Sigmoid colon (tissue), 7 donors: ENCODE data around the gene TF. TPM values are rescaled to one million over a fixed set of nuclear protein-coding genes. Genes with fewer than 3 reads are reported as not detected.

ENCODE experiments used
- DNase-seq: peaks from one replicate; pipeline ENCODE4 v3.0.0-alpha.2; 2019
- H3K27ac ChIP-seq, 4 donors: fragments of 200-600 bp; sonication (generic); one replicate each; pipeline ENCODE4 v1.5.1; 2016 to 2019; ENCODE audit warnings: mild to moderate bottlenecking in 1 of 4
- H3K27me3 ChIP-seq, 3 donors: fragments of 200-600 bp; sonication (generic); one replicate each; pipeline ENCODE4 v1.5.1; 2019; ENCODE audit warnings: mild to moderate bottlenecking in 1 of 3
- H3K36me3 ChIP-seq, 4 donors: fragments of 200-600 bp; sonication (generic); one replicate each; pipeline ENCODE4 v1.5.1; 2016 to 2019
- H3K4me1 ChIP-seq, 4 donors: fragments of 200-600 bp; sonication (generic); one replicate each; pipeline ENCODE4 v1.5.1; 2017 to 2019
- H3K4me3 ChIP-seq, 4 donors: fragments of 200-600 bp; sonication (generic); one replicate each; pipeline ENCODE4 v1.5.1; 2017 to 2019; ENCODE audit warnings: mild to moderate bottlenecking in 2 of 4, moderate library complexity in 1 of 4
- H3K9me3 ChIP-seq, 4 donors: fragments of 200-600 bp in 3 of 4; sonication (generic) in 3 of 4; one replicate each; pipeline versions ENCODE4 v1.5.1 to v1.6.1; 2013 to 2019
- EP300 ChIP-seq, 4 donors: sonication (generic); formaldehyde crosslinking; IDR thresholded peaks; one replicate each; pipeline ENCODE4 v1.6.1; 2017; ENCODE audit warnings: antibody characterized with exemption in 4 of 4
- POLR2A ChIP-seq, 2 donors: fragments of 450-650 bp; IDR thresholded peaks; one replicate each; pipeline ENCODE4 v1.6.1; 2016; ENCODE audit warnings: antibody characterized with exemption in 2 of 2, mild to moderate bottlenecking in 2 of 2, moderate library complexity in 2 of 2
- POLR2AphosphoS5 ChIP-seq, 4 donors: sonication (generic); formaldehyde crosslinking; IDR thresholded peaks; one replicate each; pipeline ENCODE4 v1.6.1; 2017; ENCODE audit warnings: antibody characterized with exemption in 4 of 4
- WGBS, 2 donors: extraction: QIAGEN DNeasy Blood & Tissue Kit; methylation state at CpG; one replicate each; pipeline ENCODE4 v1.1.7; 2013; 5-methylcytosine and 5-hydroxymethylcytosine counted together
- intact Hi-C: fragments of 100-400 bp; cut with DNase I; formaldehyde crosslinking; loops from one replicate; pipeline ENCODE4 v1.15.1; 2023
- polyA plus RNA-seq, 3 donors: library from polyadenylated mRNA; stranded (reverse); fragments of 200-250 nt; gene quantifications; one replicate each; pipeline ENCODE4 v1.2.3, GENCODE V29; 2013
- total RNA-seq, 4 donors: library from RNA; depleted of rRNA; stranded (reverse); fragments of >200 nt; gene quantifications; one replicate each; pipeline ENCODE4 v1.1.0, GENCODE V29; 2016
- TF ChIP-seq, protein P1 (sequence below), 4 experiments: fragments of 450-650 bp in 3 of 4; fragments of 200-600 bp in 1 of 4; IDR thresholded peaks; one replicate each; pipeline ENCODE4 v1.5.1; 2016 to 2019; ENCODE audit warnings: antibody characterized with exemption in 4 of 4, mild to moderate bottlenecking in 3 of 4, moderate library complexity in 2 of 4
- donor health status: healthy with polysubstance abuse.
- donor health status: Bipolar disorder and iron deficiency.
- donor health status: healthy.

TF gene
- total and polyA plus RNA-seq, 7 donors, result under 0.01 to 14.8 (median 1.8) TPM

- Histone ChIP-seq H3K27me3 (no peaks in the 10 kb centered on the region), H3K4me1 (no peaks in the 10 kb centered on the region), H3K4me3 (no peak overlapping the region), H3K27ac (no peak overlapping the region), H3K9me3 (no peaks in the 10 kb centered on the region), H3K36me3 (no peaks in the 10 kb centered on the region)
- TF ChIP-seq POLR2AphosphoS5 (IDR thresholded peaks at IDR 0.05), result no peak
- no peak for TF ChIP-seq POLR2A (IDR thresholded peaks at IDR 0.05)
- TF ChIP-seq, protein P1, sequence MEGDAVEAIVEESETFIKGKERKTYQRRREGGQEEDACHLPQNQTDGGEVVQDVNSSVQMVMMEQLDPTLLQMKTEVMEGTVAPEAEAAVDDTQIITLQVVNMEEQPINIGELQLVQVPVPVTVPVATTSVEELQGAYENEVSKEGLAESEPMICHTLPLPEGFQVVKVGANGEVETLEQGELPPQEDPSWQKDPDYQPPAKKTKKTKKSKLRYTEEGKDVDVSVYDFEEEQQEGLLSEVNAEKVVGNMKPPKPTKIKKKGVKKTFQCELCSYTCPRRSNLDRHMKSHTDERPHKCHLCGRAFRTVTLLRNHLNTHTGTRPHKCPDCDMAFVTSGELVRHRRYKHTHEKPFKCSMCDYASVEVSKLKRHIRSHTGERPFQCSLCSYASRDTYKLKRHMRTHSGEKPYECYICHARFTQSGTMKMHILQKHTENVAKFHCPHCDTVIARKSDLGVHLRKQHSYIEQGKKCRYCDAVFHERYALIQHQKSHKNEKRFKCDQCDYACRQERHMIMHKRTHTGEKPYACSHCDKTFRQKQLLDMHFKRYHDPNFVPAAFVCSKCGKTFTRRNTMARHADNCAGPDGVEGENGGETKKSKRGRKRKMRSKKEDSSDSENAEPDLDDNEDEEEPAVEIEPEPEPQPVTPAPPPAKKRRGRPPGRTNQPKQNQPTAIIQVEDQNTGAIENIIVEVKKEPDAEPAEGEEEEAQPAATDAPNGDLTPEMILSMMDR (IDR thresholded peaks at IDR 0.05), result no peak
- no peak for TF ChIP-seq EP300 (IDR thresholded peaks at IDR 0.05)
- no peak for DNase-seq
- 43 to 81% methylated on average over 10 of the region's 10 CpGs for WGBS, 2 donors
- intact Hi-C loops, result no loop called here
Observed at GRCh38 chr3:133754973-133755828, 9.0 kb downstream of the TF start.

GRCh38 chr3:133756716-133757694 is 10.8 kb downstream of the TF start:
- DNase-seq, result no peak
- no peak overlapping the region for H3K4me3 ChIP-seq
- intact Hi-C loops, result no loop called here
- no peak overlapping the region for H3K27ac ChIP-seq
- no peaks in the 10 kb centered on the region for H3K27me3 ChIP-seq
- TF ChIP-seq POLR2AphosphoS5 (IDR thresholded peaks at IDR 0.05), result no peak
- no peak for TF ChIP-seq EP300 (IDR thresholded peaks at IDR 0.05)
- TF ChIP-seq POLR2A (IDR thresholded peaks at IDR 0.05), result no peak
- TF ChIP-seq, protein P1 (IDR thresholded peaks at IDR 0.05), result no peak
- H3K9me3 ChIP-seq, result no peaks in the 10 kb centered on the region
- WGBS, 2 donors, result 86 to 89% methylated on average over 20 of the region's 20 CpGs
- no peaks in the 10 kb centered on the region for H3K36me3 ChIP-seq
- H3K4me1 ChIP-seq, result no peaks in the 10 kb centered on the region

DNA sequence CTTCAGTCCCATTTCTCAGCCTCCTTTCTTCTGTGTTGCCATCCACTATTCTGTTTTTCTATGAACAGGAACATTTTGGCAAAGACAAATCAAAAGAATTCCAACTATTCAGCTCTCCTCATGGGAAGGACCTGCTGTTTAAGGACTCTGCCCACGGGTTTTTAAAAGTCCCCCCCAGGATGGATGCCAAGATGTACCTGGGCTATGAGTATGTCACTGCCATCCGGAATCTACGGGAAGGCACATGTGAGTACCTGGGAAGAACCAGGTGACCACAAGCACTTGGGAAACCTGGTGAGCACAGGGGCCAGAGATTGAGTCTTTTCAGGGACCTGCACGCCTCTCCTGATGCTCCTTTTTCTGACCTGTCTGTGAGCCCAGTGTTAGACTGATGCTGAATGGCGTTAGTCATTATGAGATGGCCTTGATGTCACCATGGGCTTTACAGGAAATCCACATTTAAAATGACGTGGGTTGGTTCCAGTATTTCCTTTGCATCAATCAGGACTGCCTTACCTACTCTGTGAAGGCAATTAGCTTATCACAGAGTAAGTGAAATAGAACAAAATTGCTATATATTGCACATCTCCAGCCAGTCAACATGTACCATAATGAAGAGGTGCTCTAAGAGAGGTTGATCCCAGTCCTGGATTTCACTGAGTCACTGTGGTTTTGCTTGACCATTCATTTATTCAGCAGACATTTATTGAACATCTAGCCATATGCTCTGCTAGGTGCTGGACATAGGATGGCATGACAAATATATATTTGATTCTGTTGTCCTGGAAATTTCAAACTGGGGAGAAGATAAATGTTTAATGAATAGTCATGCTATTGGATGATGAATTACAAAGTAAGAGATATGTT is 11.7 kb downstream of the TF start:
- Histone ChIP-seq H3K9me3 (no peaks in the 10 kb centered on the region), H3K27ac (no peak overlapping the region), H3K4me3 (no peak overlapping the region), H3K4me1 (no peaks in the 10 kb centered on the region), H3K36me3 (no peaks in the 10 kb centered on the region), H3K27me3 (no peaks in the 10 kb centered on the region)
- intact Hi-C loops, result no loop called here
- no peak for DNase-seq
- no peak for TF ChIP-seq EP300 (IDR thresholded peaks at IDR 0.05)
- no peak for TF ChIP-seq POLR2A (IDR thresholded peaks at IDR 0.05)
- TF ChIP-seq, protein P1 (IDR thresholded peaks at IDR 0.05), result no peak
- no peak for TF ChIP-seq POLR2AphosphoS5 (IDR thresholded peaks at IDR 0.05)
- WGBS, 2 donors, result 78 to 82% methylated on average over 6 of the region's 6 CpGs

DNA sequence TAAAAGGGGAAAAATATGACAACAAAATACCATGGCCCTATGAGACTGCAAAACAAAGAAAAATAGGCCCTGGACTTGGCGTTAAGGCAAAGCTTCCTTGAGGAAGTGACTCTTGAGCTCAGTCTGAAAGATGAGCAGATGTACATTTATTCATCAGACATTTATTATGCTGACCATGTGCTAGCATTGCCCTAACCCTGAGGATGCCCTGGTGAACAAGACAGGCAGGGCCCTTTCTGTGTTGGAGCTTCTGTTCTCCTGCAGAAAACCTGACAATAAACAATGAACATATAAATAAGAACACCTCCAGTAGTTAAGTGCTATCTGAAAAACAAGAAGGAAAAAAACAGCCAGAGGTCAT is 12.4 kb downstream of the TF start:
- intact Hi-C loops, result no loop called here
- no peak for DNase-seq
- Histone ChIP-seq H3K36me3 (no peaks in the 10 kb centered on the region), H3K27ac (no peak overlapping the region), H3K4me3 (no peak overlapping the region), H3K27me3 (no peaks in the 10 kb centered on the region), H3K9me3 (no peaks in the 10 kb centered on the region), H3K4me1 (no peaks in the 10 kb centered on the region)
- TF ChIP-seq POLR2A (IDR thresholded peaks at IDR 0.05), result no peak
- TF ChIP-seq, protein P1 (IDR thresholded peaks at IDR 0.05), result no peak
- TF ChIP-seq POLR2AphosphoS5 (IDR thresholded peaks at IDR 0.05), result no peak
- no peak for TF ChIP-seq EP300 (IDR thresholded peaks at IDR 0.05)
- WGBS, 2 donors, result 71 to 85% methylated on average over 1 of the region's 1 CpG
